Epithelial cell of esophagus (primary cell): ENCODE results near the gene ADTRP.

ENCODE experiments used
- DNase-seq: peaks from one replicate; pipeline ENCODE4 v3.0.0; 2010; ENCODE audit warnings: low read depth
- H3K4me3 ChIP-seq: 2 replicates; pipeline ENCODE4 v1.5.1; 2011; ENCODE audit warnings: mild to moderate bottlenecking, low read length, control low read depth
- CTCF ChIP-seq: IDR thresholded peaks from 2 replicates; pipeline ENCODE4 v1.5.1; 2011; ENCODE audit warnings: low read depth, mild to moderate bottlenecking, low read length, control low read depth, inconsistent platforms; ENCODE audit not compliant: insufficient read depth; ENCODE audit errors: missing control alignments

Gene ADTRP

GRCh38 chr6:11779329-11780096 is 910 bp upstream of the ADTRP start:
- no peak overlapping the region for H3K4me3 ChIP-seq
- no peak for DNase-seq
- no peak for TF ChIP-seq CTCF

DNA sequence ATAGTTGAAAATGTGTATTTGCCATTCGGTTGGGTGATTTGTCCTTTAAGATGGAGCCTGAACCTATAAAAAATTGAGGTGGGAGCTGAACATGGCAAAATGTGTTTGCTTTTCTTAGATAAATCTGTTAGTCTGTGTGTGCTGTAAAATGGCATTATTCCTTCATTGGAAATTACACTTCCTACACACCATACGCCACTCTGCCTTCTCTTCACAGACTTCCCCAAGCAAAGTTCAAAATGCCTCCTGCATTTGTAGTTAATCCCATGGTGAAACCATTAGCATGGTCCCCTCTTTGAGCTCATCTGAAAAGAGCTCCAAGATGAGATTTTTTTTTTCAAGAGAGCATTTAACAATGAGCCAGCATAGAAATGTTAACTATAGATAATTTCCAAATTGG is 567 bp downstream of the ADTRP start:
- no peak for TF ChIP-seq CTCF
- DNase-seq = no peak
- no peak overlapping the region for H3K4me3 ChIP-seq

DNA sequence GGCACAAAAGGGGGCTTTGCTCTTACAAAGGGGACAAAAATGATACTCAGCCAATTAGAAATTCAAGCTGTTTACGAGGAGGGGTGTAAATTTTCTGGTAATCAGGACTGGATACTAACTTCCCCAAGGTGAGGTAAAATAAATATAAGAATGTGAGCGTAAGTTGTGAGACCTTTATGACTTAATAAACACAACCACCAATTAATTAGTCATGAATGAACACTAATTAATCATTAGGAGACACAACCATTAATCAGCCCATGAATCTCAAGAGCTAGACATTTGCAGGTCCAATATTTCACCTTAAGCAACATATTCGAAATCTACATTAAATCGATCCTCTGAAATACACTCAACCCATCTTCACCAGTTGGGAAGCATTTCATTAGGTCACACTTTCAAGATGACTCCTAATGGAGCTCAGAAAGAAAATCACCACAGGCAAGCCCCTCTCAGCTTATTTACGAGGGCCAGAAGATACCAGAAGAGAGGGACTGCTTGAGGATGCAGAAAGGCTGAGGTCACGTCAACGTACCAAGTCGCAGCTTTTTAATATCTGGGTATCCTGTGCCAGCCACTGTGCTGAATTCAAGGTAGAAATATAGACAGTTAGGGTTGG is 2.7 kb downstream of the ADTRP start:
- no peak for DNase-seq
- no peak overlapping the region for H3K4me3 ChIP-seq
- TF ChIP-seq CTCF = no peak

GRCh38 chr6:11774426-11774825 is 4.2 kb downstream of the ADTRP start:
- TF ChIP-seq CTCF = no peak
- DNase-seq = no peak
- no peak overlapping the region for H3K4me3 ChIP-seq

- TF ChIP-seq CTCF = no peak
- H3K4me3 ChIP-seq = no peak overlapping the region
These were observed 5.0 kb downstream of the ADTRP start for GRCh38 chr6:11773581-11773980.

DNA sequence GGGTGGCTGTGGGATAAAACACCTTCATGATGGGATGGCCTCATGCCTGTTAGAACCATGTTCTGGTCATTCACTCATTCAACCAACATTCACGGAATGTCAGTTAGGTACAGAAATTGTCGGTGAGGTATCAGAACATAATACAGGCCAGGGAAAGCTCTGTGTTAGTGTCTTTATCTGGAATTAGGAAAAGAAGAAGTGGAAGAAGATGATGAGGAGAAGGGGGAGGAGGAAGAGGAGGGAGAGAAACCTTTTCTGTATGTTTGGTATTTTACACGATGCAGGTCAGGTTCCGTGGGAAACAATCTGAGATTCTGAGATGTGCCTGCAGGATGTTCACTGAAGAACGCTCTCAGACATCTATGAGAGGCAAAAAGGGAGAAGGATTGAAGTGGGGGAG is 5.6 kb downstream of the ADTRP start:
- no peak overlapping the region for H3K4me3 ChIP-seq
- no peak for TF ChIP-seq CTCF
- DNase-seq = peak; percentile 19

More at GRCh38 chr6:11773581-11773980, 5.0 kb downstream of the ADTRP start:
- no peak for DNase-seq
